Activated T-cell treated with anti-CD3 and anti-CD28 coated beads for 4 hours (primary cell): ENCODE data around the gene THSD7B.
"Not testable (repeated sequence)": the region's sequence is repeated elsewhere in the genome, so short reads cannot be mapped to it uniquely, and the experiment has no call there.

Experiments used
- DNase-seq: peaks from one replicate; pipeline ENCODE4 v3.0.0-alpha.2; 2020

Gene THSD7B

GRCh38 chr2:136765256-136766072, at the start of gene THSD7B:
Gene THSD7B, plus strand, starts transcription at chr2:136765545. Its CDS starts 116,634 bp downstream, at chr2:136882179.
- no peak for DNase-seq

- DNase-seq: no peak
These were observed 47.1 kb upstream of the THSD7B start for GRCh38 chr2:136718273-136718672.

- no peak for DNase-seq
These were observed 37.2 kb upstream of the THSD7B start for GRCh38 chr2:136727973-136728699.

DNA sequence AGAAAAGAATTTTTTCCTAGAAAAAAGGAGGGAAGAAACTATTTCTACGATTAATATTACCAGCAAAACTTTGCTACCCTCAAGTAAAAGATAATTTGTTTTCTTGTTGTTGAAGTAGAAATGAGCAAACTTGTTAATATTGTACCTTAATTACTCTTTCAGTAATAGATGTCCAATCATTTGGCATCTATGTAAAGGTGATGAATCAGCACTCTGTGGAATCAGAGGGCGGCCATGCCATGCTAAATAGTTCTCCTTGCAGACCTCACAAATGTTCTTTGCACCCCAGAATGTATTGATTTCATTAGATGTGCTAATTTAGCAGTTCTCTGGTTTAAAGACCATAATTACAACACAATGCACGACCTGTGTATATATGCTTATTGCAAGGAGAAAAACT, 29.1 kb upstream of the THSD7B start:
- DNase-seq: no peak

DNA sequence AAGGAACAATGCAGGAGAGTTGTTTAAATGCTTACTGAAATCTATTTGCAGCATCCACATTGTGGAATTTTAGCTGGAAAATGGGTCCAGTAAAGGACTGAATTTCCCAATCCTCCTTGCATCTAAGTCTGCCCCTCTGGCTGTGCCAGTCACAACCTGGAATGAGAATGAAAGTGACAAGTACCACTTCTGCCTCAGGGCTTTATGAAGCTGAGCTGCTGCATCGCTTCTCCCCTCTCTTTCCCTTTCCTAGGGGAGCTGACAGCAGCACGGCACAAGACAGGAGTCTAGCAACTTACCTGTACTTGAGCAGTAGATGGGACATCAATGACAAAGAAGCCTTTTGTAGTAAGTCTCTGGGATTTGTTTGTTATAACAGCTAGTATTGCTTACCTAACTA, 27.3 kb upstream of the THSD7B start:
- no peak for DNase-seq

DNA sequence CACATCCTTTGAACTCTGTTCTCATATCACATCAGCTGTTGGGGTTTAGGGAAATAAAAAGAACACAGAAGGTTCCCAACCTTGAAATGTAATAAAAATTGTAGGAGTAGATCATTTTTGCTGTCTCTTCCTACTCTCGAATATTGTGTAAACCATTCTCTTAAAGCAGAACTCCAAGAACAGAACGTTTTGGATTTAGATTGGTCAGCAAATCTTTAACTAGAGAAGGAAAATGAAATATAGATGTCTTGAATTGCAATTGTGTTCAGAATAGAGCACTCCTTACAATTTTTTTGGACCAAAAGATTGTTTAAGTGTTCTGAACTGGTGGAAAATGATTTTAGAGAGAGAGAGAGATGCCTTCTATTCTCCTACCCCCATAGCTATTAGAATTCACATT, 23.9 kb upstream of the THSD7B start:
- no peak for DNase-seq

GRCh38 chr2:136750065-136750464, 15.3 kb upstream of the THSD7B start:
- no peak for DNase-seq

DNA sequence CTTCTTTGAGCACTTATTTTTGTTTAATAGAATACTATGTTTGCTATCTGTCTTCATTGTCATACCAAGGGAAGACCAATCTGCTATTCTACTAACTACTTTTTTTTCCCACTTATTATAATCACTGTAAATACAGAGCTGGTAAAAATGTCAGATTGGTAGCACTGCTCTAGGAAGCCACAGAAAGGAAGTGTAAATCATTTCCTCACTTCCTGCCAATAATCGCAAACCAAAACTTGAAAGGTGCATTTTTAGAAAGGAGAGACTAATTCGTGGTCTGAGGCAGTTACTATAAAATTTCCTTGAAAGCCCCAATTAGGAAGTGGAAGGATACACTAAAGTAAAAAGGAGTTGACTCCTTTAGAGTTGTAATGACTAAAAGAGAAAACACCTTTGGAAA, 13.9 kb upstream of the THSD7B start:
- no peak for DNase-seq

- DNase-seq: not testable (repeated sequence)
These were observed 6.8 kb upstream of the THSD7B start for GRCh38 chr2:136758504-136758903.

DNA sequence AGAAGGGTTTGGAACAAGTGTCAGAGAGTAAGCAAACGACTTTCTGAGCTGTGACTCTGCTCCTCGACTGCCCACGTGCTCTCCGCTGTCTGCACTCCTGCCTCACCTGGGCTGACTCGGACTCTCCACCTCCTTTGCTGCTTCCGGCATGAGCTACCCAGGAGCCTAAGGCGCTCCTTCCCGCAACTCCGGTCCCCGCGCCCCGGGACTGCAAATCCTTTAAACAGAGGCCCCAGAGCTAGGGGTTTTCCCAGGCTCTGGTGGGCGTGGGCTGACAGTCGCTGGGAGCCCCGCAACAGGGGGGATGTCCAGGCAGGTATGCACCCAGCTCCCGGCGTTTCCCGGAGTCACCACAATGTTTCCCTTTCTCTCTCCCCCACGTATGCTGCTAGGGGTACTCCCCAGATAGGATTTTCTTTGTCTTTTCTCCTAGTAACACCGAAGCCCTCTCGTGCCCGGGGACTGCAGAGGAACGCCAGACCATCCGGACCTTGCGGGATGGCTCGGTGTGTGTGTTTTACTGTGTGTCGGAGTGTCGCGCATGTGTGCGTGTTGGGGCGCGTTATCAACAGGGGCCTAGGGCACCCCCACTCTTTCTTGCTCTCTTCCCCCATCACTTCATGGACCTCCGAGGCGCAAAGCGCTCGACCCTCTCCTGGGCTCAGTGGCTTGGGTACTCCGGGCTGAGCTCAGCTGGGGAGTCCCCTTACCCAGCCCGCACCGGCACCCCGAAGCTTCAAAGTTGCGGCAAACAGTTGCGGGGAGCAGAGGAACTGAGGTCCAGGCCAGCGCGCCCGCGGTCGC, 691 bp upstream of the THSD7B start:
- no peak for DNase-seq

- DNase-seq: no peak
These were observed 694 bp downstream of the THSD7B start for GRCh38 chr2:136766073-136766404.

DNA sequence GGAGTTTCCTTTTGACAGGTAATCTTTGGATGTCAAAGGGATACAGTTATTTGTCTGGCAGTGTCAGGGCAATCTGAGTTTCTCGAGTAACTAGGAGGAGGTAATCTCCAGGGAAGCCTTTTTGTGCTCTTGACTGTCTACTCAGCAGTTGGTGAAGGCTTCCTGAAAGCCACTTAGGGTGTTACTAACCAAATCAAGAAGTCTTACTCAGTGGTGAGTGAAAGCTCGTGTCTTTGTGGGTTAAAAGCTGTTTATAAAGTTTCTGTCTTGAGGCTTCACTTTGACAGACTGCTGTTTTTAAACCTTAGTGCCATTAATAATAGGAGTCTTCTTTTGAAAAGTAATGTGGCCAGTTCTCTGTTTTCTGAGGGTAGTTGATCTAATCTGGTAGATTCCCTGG, 1.7 kb downstream of the THSD7B start:
- no peak for DNase-seq

DNA sequence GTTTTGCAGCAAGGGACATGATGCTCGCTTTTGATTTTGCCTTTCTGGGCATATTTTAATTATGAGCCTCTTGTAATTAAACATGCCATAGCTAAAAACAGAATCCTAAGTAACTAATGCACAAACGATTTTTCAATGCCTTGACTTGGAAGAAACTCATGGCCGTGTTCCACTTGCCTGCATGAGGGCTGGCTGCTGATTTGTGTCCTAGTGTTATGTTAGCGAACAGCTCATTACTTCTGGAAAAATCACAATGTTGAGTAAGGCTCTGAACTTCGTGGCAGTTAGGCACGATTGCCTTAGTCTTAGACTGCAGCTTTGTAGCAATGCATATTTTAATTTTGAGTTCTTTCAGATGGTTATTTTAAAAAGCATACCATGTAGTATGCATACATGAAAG, 4.5 kb downstream of the THSD7B start:
- DNase-seq: no peak

DNA sequence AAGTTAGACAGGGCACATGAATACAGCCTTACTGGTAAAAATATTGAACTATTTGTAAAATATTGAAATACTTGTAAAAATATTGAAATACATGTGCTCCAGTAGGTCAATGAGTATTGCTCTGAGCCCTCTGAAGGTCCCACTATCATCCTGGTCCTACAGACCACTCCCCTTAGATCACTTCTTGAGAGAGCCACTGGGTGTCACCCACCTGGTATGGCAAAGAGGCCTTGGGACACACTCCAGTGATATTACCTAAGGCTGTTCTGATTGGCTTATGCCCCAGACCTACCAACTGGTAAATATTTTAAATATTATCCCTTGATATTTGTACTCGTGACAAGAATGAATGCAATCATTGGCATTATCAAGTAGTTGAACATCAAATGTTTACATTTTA, 5.0 kb downstream of the THSD7B start:
- no peak for DNase-seq

DNA sequence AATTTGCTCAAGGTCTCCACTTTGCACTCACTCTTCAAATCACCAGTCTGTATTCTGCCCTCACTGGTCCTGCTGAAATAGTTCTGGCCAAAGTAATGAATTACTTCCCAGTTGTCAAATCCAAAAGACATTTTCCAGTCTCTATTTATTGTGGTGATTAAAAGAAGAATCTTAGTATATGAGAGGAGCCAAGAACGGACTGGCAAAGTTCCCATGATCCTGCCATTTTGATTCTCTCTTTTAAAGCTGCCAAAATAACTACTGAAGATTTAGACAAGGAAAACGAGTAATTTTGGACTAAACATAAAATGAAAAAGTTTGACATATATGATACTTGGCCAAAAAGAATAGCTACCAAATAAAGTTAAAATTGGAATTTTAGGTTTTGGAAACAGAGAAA, 12.0 kb downstream of the THSD7B start:
- DNase-seq: no peak

DNA sequence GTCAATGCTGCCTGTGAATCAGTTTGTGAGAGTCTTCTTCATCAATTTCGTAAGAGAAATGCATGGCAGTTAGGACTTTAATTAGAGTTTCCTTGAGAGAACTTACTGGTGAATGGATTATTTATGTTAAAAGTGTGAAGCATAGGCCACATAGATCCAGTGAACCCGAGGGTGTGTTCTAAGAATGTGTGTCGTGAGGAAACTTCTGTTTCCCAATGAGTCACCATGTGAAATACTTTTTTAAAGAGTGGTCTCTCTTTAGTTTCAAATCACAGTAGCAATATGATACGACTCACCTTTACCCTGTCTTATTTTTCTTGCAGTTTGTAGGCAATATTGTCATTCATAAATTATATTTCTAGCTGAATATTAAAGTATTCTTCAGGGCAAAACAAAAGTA, 18.5 kb downstream of the THSD7B start:
- DNase-seq: no peak

GRCh38 chr2:136785215-136785614, 19.9 kb downstream of the THSD7B start:
- no peak for DNase-seq

- DNase-seq: no peak
These were observed 22.6 kb downstream of the THSD7B start for GRCh38 chr2:136787970-136788369.

DNA sequence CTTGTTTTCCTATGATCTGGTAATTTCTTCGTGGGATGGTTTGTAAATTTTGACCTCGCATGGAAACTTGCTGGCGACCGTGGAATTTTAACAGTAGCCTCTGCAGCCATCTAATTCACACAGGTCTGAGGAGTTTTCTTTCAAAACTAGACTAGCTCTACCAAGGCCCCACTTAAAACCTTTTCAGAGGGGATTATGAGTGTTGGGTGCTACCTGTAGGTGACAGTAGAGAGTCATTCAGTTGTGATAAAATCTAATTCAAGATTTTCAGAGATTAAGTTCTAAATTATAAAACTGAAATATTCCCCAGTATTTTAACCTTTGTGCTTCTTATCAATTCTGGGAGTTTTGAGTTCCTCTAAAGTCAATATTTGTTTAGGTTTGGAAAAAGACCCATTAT, 31.0 kb downstream of the THSD7B start:
- no peak for DNase-seq

GRCh38 chr2:136798766-136799165, 33.4 kb downstream of the THSD7B start:
- DNase-seq: no peak

DNA sequence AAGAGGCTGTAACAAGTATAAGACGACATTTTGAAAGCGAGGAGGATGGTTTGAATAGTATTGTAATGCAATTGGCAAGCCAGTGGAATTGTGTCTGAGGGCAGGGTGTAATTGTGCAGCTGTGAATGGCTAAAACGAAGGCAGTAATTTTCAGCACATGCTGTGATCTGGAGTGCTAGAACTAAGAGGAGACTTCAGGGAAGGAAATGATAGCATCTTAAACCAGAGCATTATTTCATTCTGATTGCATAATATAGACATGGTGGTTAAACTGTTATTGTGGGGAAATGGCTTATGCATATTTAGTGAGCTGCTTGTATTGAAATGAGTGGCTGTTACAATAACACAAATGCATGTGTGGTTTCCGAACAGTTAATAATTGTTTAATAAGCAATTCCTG, 36.3 kb downstream of the THSD7B start:
- no peak for DNase-seq

DNA sequence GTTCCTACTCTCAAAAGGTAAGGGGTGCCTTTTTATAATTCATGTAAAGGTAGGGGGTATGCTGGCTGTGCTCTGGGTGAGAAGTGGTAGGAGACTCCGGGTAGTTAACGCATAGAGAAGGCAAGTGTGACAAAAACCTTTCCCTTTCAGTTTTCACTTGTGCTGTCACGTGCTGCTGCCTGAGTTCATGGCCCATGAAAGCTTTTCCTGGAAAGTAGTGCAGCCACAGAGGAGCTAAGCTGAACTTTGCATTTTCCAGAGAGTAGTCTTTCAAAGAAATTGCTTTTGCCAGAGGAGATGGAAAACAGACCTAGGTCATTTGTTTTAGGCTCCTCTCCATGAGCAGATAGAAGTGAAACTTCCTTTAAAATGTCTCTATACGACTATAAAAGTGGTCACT, 44.7 kb downstream of the THSD7B start:
- no peak for DNase-seq

- no peak for DNase-seq
These were observed 53.5 kb downstream of the THSD7B start for GRCh38 chr2:136818839-136819238.

GRCh38 chr2:136823291-136823690, 57.9 kb downstream of the THSD7B start:
- no peak for DNase-seq
